Testis (tissue), 3 donors: ENCODE data around the gene FMNL2. TPM values are rescaled to one million over a fixed set of nuclear protein-coding genes. Genes with fewer than 3 reads are reported as not detected.

Experiments
- DNase-seq: peaks from one replicate; pipeline ENCODE4 v3.0.0-alpha.2; 2019
- H3K27ac ChIP-seq, 2 donors: fragments of 200-600 bp; sonication (generic); one replicate each; pipeline ENCODE4 v1.5.1; 2019
- H3K27me3 ChIP-seq: fragments of 200-600 bp; sonication (generic); one replicate; pipeline ENCODE4 v1.5.1; 2019
- H3K36me3 ChIP-seq: fragments of 200-600 bp; sonication (generic); one replicate; pipeline ENCODE4 v1.5.1; 2017; ENCODE audit warnings: low read depth; ENCODE audit errors: missing control alignments
- H3K4me1 ChIP-seq: fragments of 200-600 bp; sonication (generic); one replicate; pipeline ENCODE4 v1.5.1; 2019
- H3K4me3 ChIP-seq, 2 donors: fragments of 200-600 bp; sonication (generic); one replicate each; pipeline ENCODE4 v1.5.1; 2017 to 2019
- H3K9me3 ChIP-seq: fragments of 200-600 bp; sonication (generic); one replicate; pipeline ENCODE4 v1.5.1; 2017
- POLR2A ChIP-seq: fragments of 450-650 bp; IDR thresholded peaks from one replicate; pipeline ENCODE4 v1.6.1; 2017; ENCODE audit warnings: antibody characterized with exemption, mild to moderate bottlenecking, moderate library complexity
- WGBS, 2 donors: methylation state at CpG; one replicate each; pipeline ENCODE4 v1.1.5; 2018; 5-methylcytosine and 5-hydroxymethylcytosine counted together
- intact Hi-C: fragments of 100-400 bp; cut with DNase I; formaldehyde crosslinking; loops from one replicate; pipeline ENCODE4 v1.15.1; 2023; ENCODE audit warnings: low total_unique reads
- polyA plus RNA-seq: library from polyadenylated mRNA; stranded (reverse); fragments of 350-450 nt; fragmentation: Illumina TruSeq; extraction: RNeasy Lipid Tissue Mini Kit (QIAGEN cat#74804); gene quantifications from one replicate; pipeline ENCODE4 v1.2.3, GENCODE V29; 2014; ENCODE audit warnings: low read depth, low replicate concordance; ENCODE audit not compliant: insufficient read depth
- total RNA-seq, 2 donors: library from RNA; depleted of rRNA; stranded (reverse); fragments of >200 nt; gene quantifications; one replicate each; pipeline ENCODE4 v1.2.3, GENCODE V29; 2016
- TF ChIP-seq, protein P1 (sequence below), 3 experiments: fragments of 450-650 bp in 2 of 3; fragments of 200-600 bp in 1 of 3; sonication (generic) in 1 of 3; IDR thresholded peaks; one replicate each; pipeline ENCODE4 v1.5.1; 2016 to 2019; ENCODE audit warnings: antibody characterized with exemption in 3 of 3, mild to moderate bottlenecking in 2 of 3, moderate library complexity in 1 of 3

The FMNL2 gene
- total and polyA plus RNA-seq, 3 donors from 2014 or later: 15.4 to 19.8 (median 16.8) TPM

DNA sequence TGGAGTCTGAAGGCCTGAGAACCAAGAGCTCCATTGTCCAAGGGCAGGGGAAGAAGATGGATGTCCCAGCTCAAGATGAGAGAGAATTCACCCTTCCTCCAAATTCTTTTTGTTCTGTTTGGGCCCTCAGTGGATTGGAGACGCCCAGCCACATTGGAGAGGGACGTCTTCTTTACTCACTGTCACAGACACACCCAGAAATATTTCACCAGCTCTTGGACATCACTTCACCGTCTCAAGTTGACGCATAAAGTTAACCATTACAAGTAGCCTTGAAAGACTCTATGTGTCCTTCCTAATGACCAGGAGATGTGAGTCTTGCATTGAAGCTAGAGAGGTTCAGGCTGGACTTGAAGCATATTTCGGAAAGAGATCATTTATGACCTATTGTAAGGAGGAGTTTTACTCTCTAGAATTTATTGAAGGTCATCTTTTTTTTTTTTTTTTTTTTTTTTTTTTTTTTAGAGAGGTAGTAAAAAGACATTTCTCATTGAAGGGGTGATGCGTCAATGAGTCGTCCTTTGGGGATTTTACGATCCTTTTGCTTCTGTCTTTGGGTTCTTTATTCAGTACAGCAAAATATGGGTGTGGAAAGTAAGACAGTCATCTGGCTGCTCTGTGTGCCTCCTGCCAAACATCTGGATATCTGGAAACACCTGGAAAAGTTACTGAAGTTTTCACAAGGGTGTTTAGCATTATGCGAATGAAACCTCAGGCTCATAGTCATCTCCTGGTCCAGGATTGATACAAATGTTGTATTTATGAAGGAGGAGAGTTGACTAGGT lies 264.2 kb downstream of the FMNL2 start:
- Histone ChIP-seq H3K36me3 (no peaks in the 10 kb centered on the region), H3K4me3 (no peak overlapping the region), H3K4me1 (no peaks in the 10 kb centered on the region), H3K27me3 (no peaks in the 10 kb centered on the region), H3K27ac (no peak overlapping the region), H3K9me3 (no peaks in the 10 kb centered on the region)
- intact Hi-C loops: no loop called here
- 92 to 93% methylated on average over 9 of the region's 9 CpGs for WGBS, 2 donors
- no peak for DNase-seq
- TF ChIP-seq POLR2A: no peak
- TF ChIP-seq, protein P1, sequence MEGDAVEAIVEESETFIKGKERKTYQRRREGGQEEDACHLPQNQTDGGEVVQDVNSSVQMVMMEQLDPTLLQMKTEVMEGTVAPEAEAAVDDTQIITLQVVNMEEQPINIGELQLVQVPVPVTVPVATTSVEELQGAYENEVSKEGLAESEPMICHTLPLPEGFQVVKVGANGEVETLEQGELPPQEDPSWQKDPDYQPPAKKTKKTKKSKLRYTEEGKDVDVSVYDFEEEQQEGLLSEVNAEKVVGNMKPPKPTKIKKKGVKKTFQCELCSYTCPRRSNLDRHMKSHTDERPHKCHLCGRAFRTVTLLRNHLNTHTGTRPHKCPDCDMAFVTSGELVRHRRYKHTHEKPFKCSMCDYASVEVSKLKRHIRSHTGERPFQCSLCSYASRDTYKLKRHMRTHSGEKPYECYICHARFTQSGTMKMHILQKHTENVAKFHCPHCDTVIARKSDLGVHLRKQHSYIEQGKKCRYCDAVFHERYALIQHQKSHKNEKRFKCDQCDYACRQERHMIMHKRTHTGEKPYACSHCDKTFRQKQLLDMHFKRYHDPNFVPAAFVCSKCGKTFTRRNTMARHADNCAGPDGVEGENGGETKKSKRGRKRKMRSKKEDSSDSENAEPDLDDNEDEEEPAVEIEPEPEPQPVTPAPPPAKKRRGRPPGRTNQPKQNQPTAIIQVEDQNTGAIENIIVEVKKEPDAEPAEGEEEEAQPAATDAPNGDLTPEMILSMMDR (IDR thresholded peaks at IDR 0.05): no peak

DNA sequence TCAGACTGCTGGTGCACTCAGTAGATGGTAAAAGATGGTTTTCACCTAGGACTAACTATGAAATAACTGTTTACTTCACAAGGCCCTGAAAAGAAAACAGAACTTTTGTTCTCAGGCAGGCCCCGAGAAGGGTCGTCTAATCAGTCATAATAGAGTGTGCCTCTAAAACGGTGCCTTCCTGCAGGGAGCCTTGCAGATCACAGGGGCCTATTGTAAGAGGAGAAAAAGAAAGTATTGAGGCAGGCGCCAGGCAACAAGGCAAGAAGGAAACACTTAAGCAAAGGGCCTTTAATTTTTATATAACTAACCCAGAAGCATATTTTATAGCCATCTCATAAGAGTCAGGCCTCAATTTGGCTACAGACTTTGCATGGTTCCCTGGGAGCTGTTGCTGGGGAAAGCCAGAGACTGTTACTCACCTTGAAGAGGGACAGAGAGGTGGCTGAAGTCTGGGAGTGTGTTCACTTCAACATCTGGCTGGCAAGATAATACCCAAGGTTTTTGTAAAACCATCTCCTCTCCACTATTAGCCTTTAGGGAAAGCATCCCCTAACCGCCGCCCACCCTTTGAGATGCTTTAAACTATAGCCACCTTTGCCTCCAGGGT lies 265.2 kb downstream of the FMNL2 start:
- no peak overlapping the region for H3K27ac ChIP-seq
- H3K27me3 ChIP-seq: no peaks in the 10 kb centered on the region
- WGBS, 2 donors: 75 to 79% methylated on average over 6 of the region's 6 CpGs
- H3K36me3 ChIP-seq: no peaks in the 10 kb centered on the region
- TF ChIP-seq POLR2A: no peak
- TF ChIP-seq, protein P1 (IDR thresholded peaks at IDR 0.05): no peak
- no peak for DNase-seq
- H3K9me3 ChIP-seq: no peaks in the 10 kb centered on the region
- intact Hi-C loops: no loop called here
- H3K4me3 ChIP-seq: no peak overlapping the region
- H3K4me1 ChIP-seq: no peaks in the 10 kb centered on the region

DNA sequence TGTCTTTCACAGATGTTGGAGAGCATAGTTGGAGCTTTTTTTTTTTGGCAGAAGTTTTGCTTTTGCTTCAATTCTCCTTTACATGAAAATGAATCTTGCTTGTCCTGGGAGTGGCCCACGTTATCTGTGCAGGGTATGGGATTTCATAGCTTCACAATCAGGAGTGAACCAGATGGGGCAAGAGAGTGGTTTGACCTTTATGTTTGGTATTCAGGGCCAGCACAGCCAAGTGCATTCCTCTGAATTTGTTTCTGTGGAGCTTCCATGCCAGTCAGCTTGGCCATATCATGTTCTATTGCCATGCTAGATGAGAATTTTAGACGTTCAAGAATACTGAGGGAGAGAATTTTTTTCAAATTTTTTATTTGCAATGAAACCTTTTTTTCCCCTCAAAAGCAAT lies 265.7 kb downstream of the FMNL2 start:
- no peaks in the 10 kb centered on the region for H3K9me3 ChIP-seq
- DNase-seq: no peak
- intact Hi-C loops: no loop called here
- TF ChIP-seq, protein P1 (IDR thresholded peaks at IDR 0.05): no peak
- TF ChIP-seq POLR2A: no peak
- no peaks in the 10 kb centered on the region for H3K4me1 ChIP-seq
- no peaks in the 10 kb centered on the region for H3K36me3 ChIP-seq
- H3K27me3 ChIP-seq: no peaks in the 10 kb centered on the region
- H3K27ac ChIP-seq: no peak overlapping the region
- WGBS, 2 donors: 69 to 82% methylated on average over 2 of the region's 2 CpGs
- H3K4me3 ChIP-seq: no peak overlapping the region

DNA sequence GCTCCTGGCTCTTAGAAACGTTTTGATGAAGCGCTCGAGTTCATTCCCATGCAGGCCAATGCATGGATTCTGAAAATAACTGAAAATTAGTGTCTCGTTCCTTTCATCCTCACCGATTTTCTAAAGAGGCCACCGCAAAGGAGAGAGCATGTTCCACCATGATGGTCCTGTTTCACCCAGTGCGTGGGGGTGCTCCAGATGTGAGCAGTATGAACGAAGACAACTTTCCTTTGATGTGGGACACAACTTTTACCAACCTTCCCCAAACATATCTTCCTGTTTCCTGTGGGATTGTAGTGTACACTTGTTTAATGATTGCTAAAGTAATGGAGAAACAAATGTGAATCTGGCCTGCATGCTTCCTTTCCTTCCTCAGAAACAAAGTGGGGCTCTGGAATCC lies 267.8 kb downstream of the FMNL2 start:
- no peak for DNase-seq
- no peak overlapping the region for H3K27ac ChIP-seq
- 88 to 93% methylated on average over 8 of the region's 8 CpGs for whole genome bisulfite sequencing, 2 donors
- intact Hi-C loops: no loop called here
- H3K27me3 ChIP-seq: no peaks in the 10 kb centered on the region
- no peak for TF ChIP-seq POLR2A
- TF ChIP-seq, protein P1 (IDR thresholded peaks at IDR 0.05): no peak
- H3K36me3 ChIP-seq: no peaks in the 10 kb centered on the region
- H3K9me3 ChIP-seq: no peaks in the 10 kb centered on the region
- H3K4me3 ChIP-seq: no peak overlapping the region
- H3K4me1 ChIP-seq: no peaks in the 10 kb centered on the region
